Stimulated activated CD8-positive, alpha-beta memory T cell treated with anti-CD3 and anti-CD28 coated beads, Interleukin-7, amount 100 ng/mL, for 4 hours (primary cell): Measurements from ENCODE around the gene GPR3.
"Not testable (repeated sequence)": the region's sequence is repeated elsewhere in the genome, so short reads cannot be mapped to it uniquely, and the experiment has no call there.

Experiments used
- DNase-seq, 2 donors: peaks; one replicate each; pipeline ENCODE4 v3.0.0-alpha.2; 2020; ENCODE audit warnings: low read depth in 2 of 2

GPR3 gene

GRCh38 chr1:27427329-27427728 is 34.9 kb downstream of the GPR3 start:
- no peak for DNase-seq

- no peak for DNase-seq
Measured at GRCh38 chr1:27427816-27428315, 35.4 kb downstream of the GPR3 start.

GRCh38 chr1:27428316-27429028 is 36.0 kb downstream of the GPR3 start:
- no peak for DNase-seq

- no peak for DNase-seq
Measured at GRCh38 chr1:27429029-27429425, 36.6 kb downstream of the GPR3 start.

GRCh38 chr1:27430903-27431600 is 38.6 kb downstream of the GPR3 start:
- no peak for DNase-seq

GRCh38 chr1:27431601-27431940 is 39.1 kb downstream of the GPR3 start:
- no peak for DNase-seq

- not testable (repeated sequence) for DNase-seq
Measured at GRCh38 chr1:27432725-27433124, 40.3 kb downstream of the GPR3 start.

GRCh38 chr1:27433706-27434105 is 41.3 kb downstream of the GPR3 start:
- DNase-seq: no peak

- no peak for DNase-seq
Measured at GRCh38 chr1:27435566-27436203, 43.3 kb downstream of the GPR3 start.

- no peak for DNase-seq
Measured at GRCh38 chr1:27436204-27437159, 44.1 kb downstream of the GPR3 start.

GRCh38 chr1:27438621-27439061 is 46.2 kb downstream of the GPR3 start:
- DNase-seq: no peak

- no peak for DNase-seq
Measured at GRCh38 chr1:27439150-27439549, 46.7 kb downstream of the GPR3 start.

GRCh38 chr1:27444632-27445031 is 52.2 kb downstream of the GPR3 start:
- no peak for DNase-seq
